Measurements from ENCODE around the gene CDC42BPG.
A peak's percentile ranks its signal among the peaks of the same experiment; 100 is the strongest.
"Not testable (repeated sequence)": the region's sequence is repeated elsewhere in the genome, so short reads cannot be mapped to it uniquely, and the experiment has no call there.

The CDC42BPG gene

GRCh38 chr11:64849598-64850356, 5.3 kb upstream of the CDC42BPG start:
- no peak for DNase-seq (ENCODE audit: low read depth)

DNA sequence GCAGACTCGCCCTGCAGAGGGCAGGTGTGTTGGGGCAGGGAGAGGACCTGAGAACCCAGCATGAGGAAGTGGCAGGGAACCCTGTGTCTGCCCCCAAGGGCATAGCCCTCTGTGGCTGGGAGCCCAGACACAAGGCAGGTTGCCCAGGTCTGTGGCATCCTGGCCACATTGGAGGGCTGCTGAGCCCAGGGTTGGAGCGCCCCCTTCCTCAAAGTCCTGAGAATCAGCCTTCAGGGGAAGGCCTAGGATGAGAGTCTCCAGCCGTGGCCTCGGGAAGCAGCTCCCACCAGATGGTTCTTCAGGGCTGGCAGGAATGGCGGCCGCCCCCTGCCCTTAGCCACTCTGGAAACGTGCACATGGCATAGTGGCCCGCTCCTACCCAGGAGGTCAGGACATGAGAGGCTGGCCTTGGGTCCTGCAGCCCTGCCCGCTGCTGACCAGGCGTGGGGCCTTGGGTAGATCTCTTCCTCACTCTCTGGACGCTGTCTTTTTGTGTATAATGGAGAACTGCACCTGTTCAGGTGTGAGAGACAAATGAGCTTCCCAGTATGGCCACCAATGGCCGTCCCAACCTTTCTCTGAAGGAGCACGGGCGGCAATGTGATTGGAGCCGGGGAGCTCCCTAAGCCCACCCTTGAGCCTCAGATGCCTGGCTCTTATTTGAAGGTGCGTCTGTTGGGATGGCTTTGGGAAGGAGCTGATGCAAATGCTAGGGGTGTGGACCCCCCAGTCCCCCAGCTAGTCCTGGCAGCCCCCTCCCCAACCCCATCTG, 4.6 kb upstream of the CDC42BPG start:
- DNase-seq (ENCODE audit: low read depth), result no peak

- DNase-seq (ENCODE audit: low read depth), result no peak
Measured at GRCh38 chr11:64848214-64848825, 3.9 kb upstream of the CDC42BPG start.

- DNase-seq (ENCODE audit: low read depth), result peak; percentile 88
Measured at GRCh38 chr11:64846998-64847666, 2.7 kb upstream of the CDC42BPG start.

- not testable (repeated sequence) for DNase-seq (ENCODE audit: low read depth)
Measured at GRCh38 chr11:64845776-64846129, 1.3 kb upstream of the CDC42BPG start.

DNA sequence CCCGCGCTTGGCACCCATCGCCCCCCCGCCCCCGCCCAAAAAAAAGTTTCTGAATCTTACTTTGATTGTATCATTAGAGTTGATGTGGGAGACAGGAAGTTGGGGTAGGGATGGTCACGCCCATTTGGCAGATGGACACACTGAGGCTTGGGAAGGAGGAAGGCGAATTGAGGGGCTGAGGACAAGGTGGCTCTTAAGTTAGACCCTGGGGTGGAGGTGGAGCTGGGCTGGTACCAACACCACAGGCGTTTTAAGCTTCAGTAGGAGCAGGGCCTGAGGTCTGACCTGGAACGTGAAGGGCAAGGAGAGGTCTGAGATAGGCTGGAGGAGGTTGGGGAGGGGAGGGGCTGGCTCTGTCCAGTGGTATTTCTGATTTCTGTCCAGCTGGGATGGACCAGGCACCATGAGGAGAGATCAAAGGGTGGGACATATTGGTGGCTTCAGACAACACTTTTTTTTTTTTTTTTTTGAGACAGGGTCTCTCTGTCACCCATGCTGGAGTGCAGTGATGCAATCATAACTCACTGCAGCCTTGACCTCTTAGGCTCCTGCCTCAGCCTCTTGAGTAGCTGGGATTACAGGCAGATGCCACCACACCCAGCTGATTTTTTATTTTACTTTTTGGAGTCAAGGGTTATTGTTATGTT, 799 bp upstream of the CDC42BPG start:
- peak; percentile 29 for DNase-seq (ENCODE audit: low read depth)

DNA sequence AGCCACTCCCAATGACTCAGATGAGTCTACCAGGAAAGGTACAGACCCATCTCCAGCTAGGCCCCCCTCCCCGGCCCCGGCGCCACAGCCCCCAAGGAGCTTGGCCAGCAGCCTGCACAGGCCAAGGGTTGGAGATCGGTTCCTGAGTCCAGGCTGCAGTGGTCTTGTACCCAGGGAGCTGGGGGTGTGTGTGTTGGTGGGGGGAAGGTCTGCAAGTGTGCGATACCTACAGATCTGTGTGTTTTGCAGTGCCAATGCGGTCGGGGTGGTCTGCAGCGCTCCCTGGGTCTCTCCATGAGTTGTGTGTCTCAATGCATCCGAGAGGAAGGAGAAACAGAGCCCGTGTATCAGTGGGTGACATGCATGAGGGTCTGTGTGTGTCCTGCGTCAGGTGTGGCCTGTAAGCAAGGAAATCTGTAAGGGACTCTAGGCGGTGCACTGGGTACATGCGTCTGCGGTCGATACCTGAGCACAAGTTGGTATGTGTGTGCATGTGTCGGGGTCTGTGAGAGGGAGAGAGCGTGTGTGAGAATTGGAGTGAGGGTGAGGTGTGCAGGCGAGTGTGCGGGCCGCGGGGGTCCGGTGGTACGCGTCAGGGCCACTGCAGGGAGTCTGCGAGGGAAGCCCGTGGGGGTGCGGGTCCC, 645 bp downstream of the CDC42BPG start:
- DNase-seq (ENCODE audit: low read depth), result no peak

DNA sequence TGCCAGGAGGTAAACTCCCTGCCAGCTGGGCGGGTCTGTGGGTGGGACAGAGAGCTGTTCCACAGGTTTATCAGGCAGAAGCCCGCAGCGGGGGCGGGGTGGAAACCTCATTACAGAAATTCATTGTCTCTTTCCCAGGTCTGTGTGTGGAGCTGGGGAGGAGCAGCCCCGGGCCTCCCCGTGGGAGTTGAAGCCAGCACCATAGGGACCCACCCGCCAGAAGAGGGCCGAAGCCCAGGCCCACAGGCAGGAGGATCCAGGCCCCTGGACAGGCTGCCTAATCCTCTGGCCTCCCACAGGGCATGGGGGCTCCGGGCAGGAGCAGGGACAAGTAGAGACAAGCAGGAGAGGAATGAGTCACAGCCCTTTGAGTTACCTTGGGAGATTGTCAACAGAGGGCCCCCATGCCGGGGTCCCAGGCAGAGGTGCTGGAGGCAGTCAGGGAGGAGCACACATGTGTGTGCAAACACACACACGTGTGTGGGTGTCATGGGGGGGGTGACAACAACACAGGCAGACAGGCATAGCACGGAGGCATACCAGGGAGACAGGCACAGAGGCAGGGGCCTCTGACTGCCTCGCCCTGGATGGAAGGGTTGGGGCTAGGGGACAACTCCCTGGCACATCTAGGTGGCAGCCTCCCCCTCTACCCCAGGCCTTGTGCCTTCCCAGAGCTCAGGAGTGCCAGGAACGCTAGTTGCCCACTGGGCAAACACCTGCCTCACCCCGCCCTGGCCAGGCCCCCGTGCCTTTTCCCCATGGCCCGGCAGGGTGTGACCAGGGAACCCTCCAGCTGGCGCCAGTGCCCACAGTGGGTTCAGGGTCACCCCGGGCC, 1.4 kb downstream of the CDC42BPG start:
- DNase-seq (ENCODE audit: low read depth), result no peak

DNA sequence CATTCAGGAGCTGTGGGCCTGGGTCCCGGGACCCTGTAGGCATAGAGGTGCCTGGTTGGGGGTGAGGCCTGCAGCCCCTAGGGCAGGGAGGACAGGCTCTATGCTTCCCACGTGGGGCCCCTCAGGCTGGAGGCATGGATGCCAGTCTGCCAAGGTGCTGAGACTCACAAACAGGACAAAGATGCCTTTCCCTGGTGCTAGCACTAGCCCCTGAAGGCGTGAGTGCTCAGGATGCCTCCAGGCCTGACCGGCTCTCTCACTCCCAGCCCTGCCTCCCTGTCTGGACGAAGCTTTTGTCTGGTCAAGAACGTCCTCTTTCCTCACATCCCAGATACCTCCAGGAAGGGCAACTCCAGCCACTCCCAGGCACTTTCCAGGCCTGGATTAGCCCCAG, 2.1 kb downstream of the CDC42BPG start:
- DNase-seq (ENCODE audit: low read depth), result no peak

DNA sequence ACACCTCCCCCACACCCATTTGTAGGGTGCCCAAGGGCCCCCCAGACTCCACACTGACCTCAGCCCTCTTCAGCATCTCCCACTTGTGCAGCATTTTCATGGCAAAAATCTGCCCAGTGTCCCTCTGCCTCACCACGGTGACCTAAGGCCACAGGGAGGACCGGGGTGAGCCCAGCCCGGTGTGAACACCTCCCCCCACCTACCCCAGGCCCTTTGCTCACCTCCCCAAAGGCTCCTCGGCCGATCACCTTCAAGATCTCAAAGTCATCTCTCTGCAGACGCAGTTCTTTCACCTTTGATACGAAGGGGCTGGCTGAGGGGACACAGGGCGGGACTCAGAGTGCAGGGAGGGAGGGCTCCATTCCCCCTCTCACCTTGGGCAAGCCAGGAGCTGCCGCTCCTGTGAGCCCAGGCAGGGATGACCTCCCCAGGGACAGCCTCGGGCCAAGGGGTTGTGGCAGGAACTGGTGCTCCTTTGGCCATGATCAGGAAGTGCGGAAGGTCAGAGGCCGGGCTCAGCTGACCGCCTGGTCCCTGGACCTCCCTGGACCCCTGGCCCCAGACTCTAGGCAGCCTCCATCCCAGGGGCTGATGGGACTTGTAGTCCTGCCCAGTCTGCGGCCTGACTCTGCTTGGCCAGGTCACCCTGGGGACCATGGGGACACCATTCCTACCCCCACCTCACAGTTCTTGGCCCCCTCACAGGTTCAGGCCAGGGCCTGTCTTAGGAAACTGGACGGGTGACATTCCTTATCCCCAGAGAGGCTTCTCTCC, 2.7 kb downstream of the CDC42BPG start:
- no peak for DNase-seq (ENCODE audit: low read depth)

DNA sequence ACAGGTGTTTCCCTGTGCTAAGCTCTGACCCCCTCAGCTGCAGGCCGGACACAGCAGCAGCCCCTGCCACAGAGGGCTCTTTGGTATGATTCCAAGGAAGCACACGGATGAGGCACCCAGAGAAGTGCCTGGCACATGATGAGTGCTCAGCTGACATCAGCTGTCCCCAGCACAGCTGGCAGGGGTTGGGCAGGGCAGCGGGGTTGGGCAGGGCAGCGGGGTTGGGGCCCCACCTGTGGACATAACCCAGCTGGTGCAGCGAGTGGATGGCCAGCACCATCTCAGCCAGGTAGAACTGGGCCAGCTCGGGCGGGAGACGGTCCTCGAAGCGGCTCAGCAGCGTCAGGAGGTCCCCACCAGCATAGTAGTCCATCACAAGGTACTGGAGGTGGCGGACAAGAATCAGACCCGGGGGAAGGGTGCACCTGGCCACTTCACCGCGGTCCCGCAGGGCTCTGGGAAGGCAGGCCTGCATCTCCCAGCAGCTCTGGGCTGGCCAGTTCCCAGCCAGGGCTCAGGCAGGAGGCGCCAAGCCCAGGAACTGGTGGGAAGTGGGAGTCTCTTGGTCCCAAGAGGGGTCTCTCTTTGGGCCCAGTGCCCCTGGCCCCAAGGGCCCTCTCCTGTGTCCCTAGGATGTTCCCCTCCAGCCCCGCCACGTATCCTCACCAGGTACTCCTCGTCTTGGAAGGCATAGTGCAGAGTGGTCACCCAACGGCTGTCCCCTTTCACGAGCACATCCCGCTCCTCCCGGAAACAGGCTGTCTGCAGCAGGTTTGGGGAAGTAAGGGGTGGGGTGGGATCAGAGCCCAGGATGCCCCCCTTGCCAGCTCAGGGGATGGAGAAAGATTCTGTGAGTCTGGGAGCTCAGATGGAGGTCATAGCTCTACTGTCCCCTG, 4.3 kb downstream of the CDC42BPG start:
- no peak for DNase-seq (ENCODE audit: low read depth)

- no peak for DNase-seq (ENCODE audit: low read depth)
Measured at GRCh38 chr11:64839335-64839734, 5.1 kb downstream of the CDC42BPG start.

GRCh38 chr11:64838600-64839334, 5.7 kb downstream of the CDC42BPG start:
- no peak for DNase-seq (ENCODE audit: low read depth)

- no peak for DNase-seq (ENCODE audit: low read depth)
Measured at GRCh38 chr11:64837887-64838351, 6.5 kb downstream of the CDC42BPG start.

GRCh38 chr11:64836448-64837072, 7.9 kb downstream of the CDC42BPG start:
- DNase-seq (ENCODE audit: low read depth), result no peak

- DNase-seq (ENCODE audit: low read depth), result no peak
Measured at GRCh38 chr11:64835616-64836447, 8.6 kb downstream of the CDC42BPG start.

All from CMK (cell line).